ENCODE measurements around the gene TM9SF3.

Gene TM9SF3

GRCh38 chr10:96470116-96470743 is 116.6 kb downstream of the TM9SF3 start:
- DNase-seq (ENCODE audit: low read depth in 2 of 2), result peak; percentile 2 to 26

GRCh38 chr10:96468845-96469244 is 118.0 kb downstream of the TM9SF3 start:
- no peak for DNase-seq (ENCODE audit: low read depth in 2 of 2)

Measured in stimulated activated CD4-positive, alpha-beta T cell treated with anti-CD3 and anti-CD28 coated beads, Interleukin-15, amount 100 ng/mL, for 48 hours (primary cell).